ENCODE data around the gene SPPL3.
"Not testable (repeated sequence)": the region's sequence is repeated elsewhere in the genome, so short reads cannot be mapped to it uniquely, and the experiment has no call there.

SPPL3 gene

GRCh38 chr12:120810021-120810420 is 94.1 kb downstream of the SPPL3 start:
- H3K27me3 Mint-ChIP-seq: no peaks in the 10 kb centered on the region
- ATAC-seq (no peak), DNase-seq (no peak)
- H3K27ac Mint-ChIP-seq: no peak overlapping the region
- no peaks in the 10 kb centered on the region for H3K9me3 Mint-ChIP-seq
- peaks cover 16% of the 10 kb centered on the region for H3K4me1 Mint-ChIP-seq
- no peak overlapping the region for H3K4me3 Mint-ChIP-seq

GRCh38 chr12:120804428-120804827 is 99.7 kb downstream of the SPPL3 start:
- H3K27ac Mint-ChIP-seq: no peak overlapping the region
- ATAC-seq (no peak), DNase-seq (no peak)
- no peaks in the 10 kb centered on the region for H3K9me3 Mint-ChIP-seq
- no peak overlapping the region for H3K4me3 Mint-ChIP-seq
- H3K27me3 Mint-ChIP-seq: no peaks in the 10 kb centered on the region
- peaks cover 34% of the 10 kb centered on the region for H3K4me1 Mint-ChIP-seq

DNA sequence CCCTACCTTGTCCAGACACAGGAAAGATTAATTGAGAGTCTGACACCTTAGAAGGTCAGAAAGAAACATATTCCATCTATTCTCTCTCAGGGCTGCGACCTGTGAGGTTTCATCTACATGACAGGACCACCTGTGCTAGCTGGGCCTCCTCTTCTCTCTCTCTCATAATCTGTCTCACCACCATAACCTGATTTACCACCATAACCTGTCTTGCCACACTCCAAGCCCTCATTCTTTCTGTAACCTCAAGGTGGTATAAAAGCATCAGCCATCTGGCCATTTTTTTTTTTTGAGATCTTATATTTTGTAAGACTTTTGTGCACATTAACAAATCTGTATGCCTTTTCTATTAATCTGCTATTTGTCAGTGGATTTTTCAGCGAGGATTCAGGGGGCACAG is 103.0 kb downstream of the SPPL3 start:
- peak overlapping the region in 1 of 2 donors; percentile 34 for H3K27ac Mint-ChIP-seq
- H3K9me3 Mint-ChIP-seq: peaks cover 5 to 9% of the 10 kb centered on the region in 2 donors
- no peaks in the 10 kb centered on the region for H3K27me3 Mint-ChIP-seq
- ATAC-seq (no peak), DNase-seq (no peak)
- no peak overlapping the region for H3K4me3 Mint-ChIP-seq
- H3K4me1 Mint-ChIP-seq: peaks cover 62% of the 10 kb centered on the region

DNA sequence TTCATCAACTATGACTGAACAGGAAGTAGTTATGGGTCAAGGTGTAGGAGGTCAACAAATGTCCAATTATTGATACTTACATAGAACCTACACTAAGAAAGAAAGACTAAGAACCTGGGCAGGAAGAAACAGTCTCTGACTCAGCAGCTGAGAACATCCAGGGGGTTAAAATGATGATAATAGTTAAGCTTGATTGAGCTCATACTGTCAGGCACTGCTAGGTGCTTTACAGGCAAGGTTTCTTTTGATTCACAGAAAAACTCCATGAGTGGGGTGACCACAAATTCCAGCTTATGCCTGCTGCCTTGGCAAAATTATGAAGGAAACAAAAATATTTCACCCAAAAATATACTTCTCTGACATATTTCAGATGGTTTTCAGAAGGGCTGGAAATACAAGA is 103.5 kb downstream of the SPPL3 start:
- Mint-ChIP-seq H3K27ac (peak overlapping the region in 1 of 2 donors; percentile 77), H3K9me3 (peaks cover 8 to 12% of the 10 kb centered on the region in 2 donors), H3K4me3 (no peak overlapping the region), H3K4me1 (peaks cover 62% of the 10 kb centered on the region), H3K27me3 (no peaks in the 10 kb centered on the region)
- ATAC-seq (peak; percentile 39), DNase-seq (no peak)

GRCh38 chr12:120799243-120800045 is 104.7 kb downstream of the SPPL3 start:
- Mint-ChIP-seq H3K4me1 (peaks cover 62% of the 10 kb centered on the region), H3K27ac (no peak overlapping the region), H3K27me3 (no peaks in the 10 kb centered on the region), H3K4me3 (no peak overlapping the region), H3K9me3 (peaks cover 20 to 25% of the 10 kb centered on the region in 2 donors)
- DNase-seq (no peak), ATAC-seq (no peak)

DNA sequence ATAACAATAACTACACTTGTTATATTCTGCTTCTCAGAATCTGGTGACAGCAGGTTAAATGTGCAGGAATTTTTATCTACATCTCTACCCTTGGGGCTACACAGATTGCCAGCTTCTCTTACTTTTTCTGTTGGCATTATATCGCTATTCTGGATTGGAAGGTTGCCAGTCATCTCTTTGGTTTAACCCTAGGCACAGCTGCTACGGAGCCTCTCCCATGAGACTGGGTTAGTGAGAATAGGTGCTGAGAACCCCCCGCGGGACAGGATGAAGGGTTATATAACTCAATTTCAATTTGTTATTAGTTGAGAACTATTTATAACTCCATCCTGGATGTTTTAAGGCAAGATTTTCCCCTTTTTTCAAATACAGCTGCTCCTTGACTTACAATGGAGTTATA is 105.5 kb downstream of the SPPL3 start:
- peaks cover 54% of the 10 kb centered on the region for H3K4me1 Mint-ChIP-seq
- H3K4me3 Mint-ChIP-seq: no peak overlapping the region
- no peaks in the 10 kb centered on the region for H3K27me3 Mint-ChIP-seq
- ATAC-seq (no peak), DNase-seq (no peak)
- peaks cover 20 to 26% of the 10 kb centered on the region in 2 donors for H3K9me3 Mint-ChIP-seq
- H3K27ac Mint-ChIP-seq: no peak overlapping the region

- peak overlapping the region; percentile 28 to 54 for H3K4me3 Mint-ChIP-seq
- DNase-seq (no peak), ATAC-seq (peak; percentile 89)
- no peaks in the 10 kb centered on the region for H3K27me3 Mint-ChIP-seq
- H3K4me1 Mint-ChIP-seq: peaks cover 49% of the 10 kb centered on the region
- peaks cover 20 to 26% of the 10 kb centered on the region in 2 donors for H3K9me3 Mint-ChIP-seq
- H3K27ac Mint-ChIP-seq: peak overlapping the region; percentile 82 to 86
These were observed 106.2 kb downstream of the SPPL3 start for GRCh38 chr12:120797677-120798642.

DNA sequence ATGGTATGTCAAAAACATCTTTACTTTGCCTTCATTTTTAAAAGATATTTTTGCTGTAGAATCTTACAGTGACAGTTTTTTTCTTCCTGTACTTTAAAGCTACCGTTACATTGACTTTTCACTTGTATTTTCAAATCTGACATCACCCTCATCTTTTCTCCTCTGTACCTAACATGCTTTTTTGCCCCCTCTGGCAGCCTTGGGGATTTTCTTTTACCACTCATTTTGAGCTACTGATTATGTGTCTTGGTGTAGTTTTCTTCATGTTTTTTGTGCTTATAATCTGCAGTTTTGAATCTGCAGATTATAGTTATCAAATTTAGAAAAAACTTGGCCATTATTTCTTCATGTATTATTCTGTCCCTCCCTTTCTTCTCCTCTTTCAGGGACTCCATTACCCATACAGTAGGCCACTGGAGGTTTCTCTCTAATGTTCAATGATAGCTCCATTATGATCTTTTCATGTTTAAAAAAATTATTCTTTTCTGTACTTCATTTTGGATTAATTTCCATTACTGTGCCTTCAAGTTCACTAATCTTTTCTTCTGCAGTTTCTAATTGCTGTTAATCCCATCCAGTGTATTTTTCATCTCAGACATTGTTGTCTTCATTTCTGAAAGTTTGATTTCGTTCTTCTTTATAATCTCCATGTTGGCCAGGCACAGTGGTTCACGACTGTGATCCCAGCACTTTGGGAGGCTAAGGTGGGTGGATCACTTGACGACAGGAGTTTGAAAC is 108.5 kb downstream of the SPPL3 start:
- H3K27me3 Mint-ChIP-seq: no peaks in the 10 kb centered on the region
- no peak overlapping the region for H3K27ac Mint-ChIP-seq
- no peak overlapping the region for H3K4me3 Mint-ChIP-seq

DNA sequence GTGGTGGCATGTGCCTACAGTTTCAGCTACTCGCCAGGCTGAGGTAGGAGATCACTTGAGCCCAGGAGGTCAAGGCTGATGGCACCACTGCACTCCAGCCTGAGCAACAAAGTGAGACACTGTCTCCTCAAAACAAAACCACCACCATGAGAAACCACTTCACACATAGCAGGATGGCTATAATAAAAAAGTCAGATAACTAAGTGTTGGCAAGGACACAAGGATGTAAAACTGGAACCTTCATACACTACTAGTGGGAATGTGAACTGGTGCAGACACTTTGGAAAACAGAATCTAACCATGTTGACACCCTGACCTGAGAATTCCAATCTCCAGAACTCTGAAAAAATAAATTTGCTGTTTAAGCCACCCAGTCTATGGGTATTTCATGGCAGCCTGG is 110.8 kb downstream of the SPPL3 start:
- Mint-ChIP-seq H3K4me1 (peaks cover 17% of the 10 kb centered on the region), H3K27ac (no peak overlapping the region), H3K27me3 (no peaks in the 10 kb centered on the region), H3K4me3 (no peak overlapping the region), H3K9me3 (peaks cover 20 to 26% of the 10 kb centered on the region in 2 donors)
- no peak for ATAC-seq
- no peak for DNase-seq

More for the DNA sequence above, 108.5 kb downstream of the SPPL3 start:
- Mint-ChIP-seq H3K4me1 (peaks cover 35% of the 10 kb centered on the region), H3K9me3 (peaks cover 20 to 26% of the 10 kb centered on the region in 2 donors)
- DNase-seq: no peak
- ATAC-seq: no peak

GRCh38 chr12:120792456-120792855 is 111.7 kb downstream of the SPPL3 start:
- ATAC-seq, H3K27me3 Mint-ChIP-seq, H3K4me3 Mint-ChIP-seq, H3K4me1 Mint-ChIP-seq, DNase-seq, H3K27ac Mint-ChIP-seq: not testable (repeated sequence)
- H3K9me3 Mint-ChIP-seq: peaks cover 19 to 26% of the 10 kb centered on the region in 2 donors

DNA sequence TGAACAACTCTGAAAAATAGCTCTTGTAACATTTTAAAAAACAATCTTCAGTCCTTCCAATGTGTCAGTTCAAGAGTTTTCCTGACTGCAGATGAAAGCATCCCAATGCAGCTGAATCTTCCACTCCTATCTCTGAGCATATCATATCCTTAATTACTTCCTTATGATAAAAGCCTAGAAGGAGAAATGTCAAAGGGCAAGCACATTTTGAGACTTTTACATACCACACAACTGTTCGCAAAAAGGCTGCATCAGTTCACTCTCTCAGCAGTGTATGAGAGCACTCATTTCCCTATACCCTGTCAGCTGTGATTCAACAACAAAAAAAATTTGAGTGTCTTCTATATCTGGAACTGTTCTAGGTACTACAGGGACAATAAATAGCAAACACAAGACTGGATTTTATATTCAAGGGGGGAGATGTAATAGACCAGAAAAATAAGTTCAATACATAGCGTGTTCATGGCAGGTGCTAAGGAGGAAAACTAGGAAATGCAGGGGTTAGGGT is 112.4 kb downstream of the SPPL3 start:
- H3K4me1 Mint-ChIP-seq: peaks cover under 1% of the 10 kb centered on the region
- H3K27ac Mint-ChIP-seq: no peak overlapping the region
- H3K9me3 Mint-ChIP-seq: peaks cover 15 to 18% of the 10 kb centered on the region in 2 donors
- ATAC-seq (no peak), DNase-seq (no peak)
- H3K4me3 Mint-ChIP-seq: no peak overlapping the region
- no peaks in the 10 kb centered on the region for H3K27me3 Mint-ChIP-seq

DNA sequence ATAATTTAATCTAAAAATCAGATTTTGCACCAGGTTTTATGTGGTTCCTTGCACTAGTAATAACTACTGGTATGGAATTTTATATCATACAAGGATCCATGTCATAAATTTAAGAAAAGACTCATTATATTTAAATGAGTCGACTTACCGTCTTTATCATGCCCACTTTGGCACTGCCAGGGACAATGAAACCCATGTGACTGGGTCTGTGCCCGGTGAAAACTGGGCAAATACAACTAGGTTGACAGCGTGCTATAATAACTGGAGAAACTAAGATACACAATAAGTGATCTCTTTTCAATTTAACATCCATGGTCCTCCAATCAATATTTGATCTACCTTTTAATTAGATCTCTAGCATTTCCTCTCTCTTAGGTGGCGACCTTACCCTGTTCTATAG is 114.0 kb downstream of the SPPL3 start:
- H3K27ac Mint-ChIP-seq: no peak overlapping the region
- no peaks in the 10 kb centered on the region for H3K27me3 Mint-ChIP-seq
- no peaks in the 10 kb centered on the region for H3K4me1 Mint-ChIP-seq
- ATAC-seq (no peak), DNase-seq (no peak)
- H3K4me3 Mint-ChIP-seq: no peak overlapping the region
- H3K9me3 Mint-ChIP-seq: peaks cover 6 to 8% of the 10 kb centered on the region in 2 donors

- no peak overlapping the region for H3K4me3 Mint-ChIP-seq
- ATAC-seq: no peak
- peaks cover 7% of the 10 kb centered on the region for H3K4me1 Mint-ChIP-seq
- H3K27ac Mint-ChIP-seq: no peak overlapping the region
- no peaks in the 10 kb centered on the region for H3K27me3 Mint-ChIP-seq
- no peaks in the 10 kb centered on the region for H3K9me3 Mint-ChIP-seq
- no peak for DNase-seq
These were observed 116.3 kb downstream of the SPPL3 start for GRCh38 chr12:120787889-120788288.

GRCh38 chr12:120784804-120785203 is 119.4 kb downstream of the SPPL3 start:
- peaks cover 17% of the 10 kb centered on the region for H3K4me1 Mint-ChIP-seq
- H3K4me3 Mint-ChIP-seq: no peak overlapping the region
- no peaks in the 10 kb centered on the region for H3K27me3 Mint-ChIP-seq
- no peak for DNase-seq
- ATAC-seq: peak; percentile 83
- no peaks in the 10 kb centered on the region for H3K9me3 Mint-ChIP-seq
- H3K27ac Mint-ChIP-seq: no peak overlapping the region

- H3K4me1 Mint-ChIP-seq: peaks cover 17% of the 10 kb centered on the region
- peak overlapping the region; percentile 36 to 83 for H3K27ac Mint-ChIP-seq
- H3K9me3 Mint-ChIP-seq: no peaks in the 10 kb centered on the region
- ATAC-seq (peak; percentile 89), DNase-seq (peak in 1 of 2 donors; percentile 19)
- no peaks in the 10 kb centered on the region for H3K27me3 Mint-ChIP-seq
- H3K4me3 Mint-ChIP-seq: peak overlapping the region in 1 of 2 donors; percentile 3
These were observed 121.0 kb downstream of the SPPL3 start for GRCh38 chr12:120783197-120783596.

Measured in stimulated activated naive CD8-positive, alpha-beta T cell treated with anti-CD3 and anti-CD28 coated beads, Interleukin-15, amount 100 ng/mL, for 72 hours (primary cell).